ENCODE results near the gene ACY1.
A peak's percentile ranks its signal among the peaks of the same experiment; 100 is the strongest.

ACY1 gene

DNA sequence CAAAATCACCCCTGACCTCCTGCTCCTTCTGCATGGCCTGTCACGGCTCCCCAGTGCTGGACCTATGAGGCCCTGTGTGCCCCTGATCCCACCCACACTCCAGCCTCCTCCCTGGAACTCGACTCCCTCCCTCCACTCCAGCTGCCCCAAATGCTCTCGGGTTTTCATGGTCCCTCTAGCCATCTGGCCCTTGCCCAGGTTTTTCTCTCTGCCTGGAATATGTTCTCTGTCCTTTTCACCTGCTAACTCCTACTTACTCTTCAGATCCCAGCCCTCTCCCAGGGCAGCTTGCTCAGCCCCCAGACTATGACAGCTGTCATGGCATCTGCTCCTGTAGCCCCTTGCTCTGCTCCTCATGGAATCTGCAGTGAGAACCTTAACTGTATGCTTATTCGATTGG, 42.7 kb downstream of the ACY1 start:
- ChIA-PET POLR2A (no interaction called here), CTCF (no interaction called here)
- Histone ChIP-seq H3K27ac (ENCODE audit: extremely low read depth, low read depth, low read length) (no peak overlapping the region), H3K36me3 (ENCODE audit: control insufficient read depth in 2 of 2, insufficient read depth in 1 of 2, low read length in 2 of 2) (no peaks in the 10 kb centered on the region), H3K4me3 (ENCODE audit: low read depth, low read length) (no peak overlapping the region), H3K4me1 (ENCODE audit: control insufficient read depth, insufficient read depth, low read length) (peaks cover 5% of the 10 kb centered on the region), H3K9me3 (ENCODE audit: control insufficient read depth, insufficient read depth, low read depth, low read length) (no peaks in the 10 kb centered on the region)
- 0 out of 2 replicates have a peak, but pooled peaks have one; percentile 19 for TF ChIP-seq ZFHX2 (tag by site-specific recombination; conservative IDR thresholded peaks at IDR 0.05)
- TF ChIP-seq ZNF292 (tag by site-specific recombination; IDR thresholded peaks at IDR 0.05; ENCODE audit: borderline replicate concordance, low read depth) = no peak

DNA sequence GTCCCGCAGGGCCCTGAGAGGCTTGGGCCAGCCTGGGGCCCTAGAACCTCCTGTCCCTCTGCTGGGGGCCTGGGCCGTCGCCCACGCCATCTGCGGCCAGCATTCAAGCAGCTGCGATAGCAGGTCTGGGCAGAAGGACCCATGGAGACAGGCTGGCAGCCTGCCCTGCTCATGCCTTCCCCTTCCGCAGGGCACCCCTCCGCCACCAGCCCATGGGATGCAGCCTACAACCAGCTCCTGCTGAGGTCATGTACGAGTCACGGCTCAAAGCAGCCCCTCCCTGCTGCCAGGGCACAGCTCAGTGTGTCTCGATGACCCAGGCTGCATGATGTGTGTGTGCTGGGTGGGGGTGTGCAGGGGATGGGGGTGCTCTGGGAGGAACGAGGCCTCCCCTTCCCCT, 45.2 kb downstream of the ACY1 start:
- Histone ChIP-seq H3K4me3 (ENCODE audit: low read depth, low read length) (no peak overlapping the region), H3K36me3 (ENCODE audit: control insufficient read depth in 2 of 2, insufficient read depth in 1 of 2, low read length in 2 of 2) (no peaks in the 10 kb centered on the region), H3K9me3 (ENCODE audit: control insufficient read depth, insufficient read depth, low read depth, low read length) (no peaks in the 10 kb centered on the region), H3K27ac (ENCODE audit: extremely low read depth, low read depth, low read length) (no peak overlapping the region), H3K4me1 (ENCODE audit: control insufficient read depth, insufficient read depth, low read length) (no peaks in the 10 kb centered on the region)
- TF ChIP-seq SETDB1 (IDR thresholded peaks at IDR 0.05; ENCODE audit: insufficient read length, low read length) (no peak), ZIC2 (tag by site-specific recombination; IDR thresholded peaks at IDR 0.05) (peak; percentile 26; the same call in 1 of the 2 replicates)
- CTCF ChIA-PET = interaction anchor here (0.6 kb wide), 2 partner anchors 54 to 90 kb away, joined by 3 to 4 read pairs; no protein-coding TSS in a partner anchor
- POLR2A ChIA-PET = no interaction called here

DNA sequence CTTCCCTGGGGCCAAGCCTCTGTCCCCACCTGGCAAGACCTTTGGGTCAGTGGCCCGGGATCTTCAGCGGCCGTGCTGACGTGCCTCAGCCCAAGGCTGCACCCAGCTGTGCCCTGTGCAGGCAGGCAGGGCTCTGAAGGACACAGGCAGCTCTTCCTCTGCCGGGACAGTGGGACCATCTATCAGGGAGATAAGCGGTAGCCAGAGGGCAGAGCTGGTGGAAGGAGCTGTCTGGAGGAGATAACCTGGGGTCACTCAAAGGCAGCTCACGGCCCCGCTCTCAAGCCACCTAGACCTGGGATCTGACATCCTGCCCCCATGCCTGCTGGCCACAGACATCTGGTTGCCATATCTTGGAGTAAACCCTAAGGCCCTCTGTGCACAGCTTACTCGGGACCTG, 45.7 kb downstream of the ACY1 start:
- no peaks in the 10 kb centered on the region for H3K4me1 ChIP-seq (ENCODE audit: control insufficient read depth, insufficient read depth, low read length)
- H3K9me3 ChIP-seq (ENCODE audit: control insufficient read depth, insufficient read depth, low read depth, low read length) = no peaks in the 10 kb centered on the region
- H3K4me3 ChIP-seq (ENCODE audit: low read depth, low read length) = no peak overlapping the region
- POLR2A ChIA-PET = interaction anchor here (0.6 kb wide), 1 partner anchor 437 kb away, joined by 4 read pairs; no protein-coding TSS in a partner anchor
- H3K27ac ChIP-seq (ENCODE audit: extremely low read depth, low read depth, low read length) = no peak overlapping the region
- CTCF ChIA-PET = interaction anchor here (0.6 kb wide), 2 partner anchors 55 to 90 kb away, joined by 3 to 4 read pairs; no protein-coding TSS in a partner anchor
- TF ChIP-seq MEIS1 (CRISPR knock-in tag; IDR thresholded peaks at IDR 0.05; ENCODE audit: borderline replicate concordance) = no peak
- no peak for TF ChIP-seq ZNF391 (tag by site-specific recombination; IDR thresholded peaks at IDR 0.05; ENCODE audit: borderline replicate concordance, low read depth)
- no peak for TF ChIP-seq ZNF10 (tag by site-specific recombination; IDR thresholded peaks at IDR 0.05)
- no peak for TF ChIP-seq ZEB2 (tag by site-specific recombination; IDR thresholded peaks at IDR 0.05)
- no peak for TF ChIP-seq ZNF501 (tag by site-specific recombination; IDR thresholded peaks at IDR 0.05)
- TF ChIP-seq ZNF76 (tag by site-specific recombination; IDR thresholded peaks at IDR 0.05; ENCODE audit: borderline replicate concordance, low read depth) = no peak
- TF ChIP-seq, protein P1, sequence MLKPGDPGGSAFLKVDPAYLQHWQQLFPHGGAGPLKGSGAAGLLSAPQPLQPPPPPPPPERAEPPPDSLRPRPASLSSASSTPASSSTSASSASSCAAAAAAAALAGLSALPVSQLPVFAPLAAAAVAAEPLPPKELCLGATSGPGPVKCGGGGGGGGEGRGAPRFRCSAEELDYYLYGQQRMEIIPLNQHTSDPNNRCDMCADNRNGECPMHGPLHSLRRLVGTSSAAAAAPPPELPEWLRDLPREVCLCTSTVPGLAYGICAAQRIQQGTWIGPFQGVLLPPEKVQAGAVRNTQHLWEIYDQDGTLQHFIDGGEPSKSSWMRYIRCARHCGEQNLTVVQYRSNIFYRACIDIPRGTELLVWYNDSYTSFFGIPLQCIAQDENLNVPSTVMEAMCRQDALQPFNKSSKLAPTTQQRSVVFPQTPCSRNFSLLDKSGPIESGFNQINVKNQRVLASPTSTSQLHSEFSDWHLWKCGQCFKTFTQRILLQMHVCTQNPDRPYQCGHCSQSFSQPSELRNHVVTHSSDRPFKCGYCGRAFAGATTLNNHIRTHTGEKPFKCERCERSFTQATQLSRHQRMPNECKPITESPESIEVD (tag by site-specific recombination; IDR thresholded peaks at IDR 0.05) = no peak
- TF ChIP-seq, protein P2, sequence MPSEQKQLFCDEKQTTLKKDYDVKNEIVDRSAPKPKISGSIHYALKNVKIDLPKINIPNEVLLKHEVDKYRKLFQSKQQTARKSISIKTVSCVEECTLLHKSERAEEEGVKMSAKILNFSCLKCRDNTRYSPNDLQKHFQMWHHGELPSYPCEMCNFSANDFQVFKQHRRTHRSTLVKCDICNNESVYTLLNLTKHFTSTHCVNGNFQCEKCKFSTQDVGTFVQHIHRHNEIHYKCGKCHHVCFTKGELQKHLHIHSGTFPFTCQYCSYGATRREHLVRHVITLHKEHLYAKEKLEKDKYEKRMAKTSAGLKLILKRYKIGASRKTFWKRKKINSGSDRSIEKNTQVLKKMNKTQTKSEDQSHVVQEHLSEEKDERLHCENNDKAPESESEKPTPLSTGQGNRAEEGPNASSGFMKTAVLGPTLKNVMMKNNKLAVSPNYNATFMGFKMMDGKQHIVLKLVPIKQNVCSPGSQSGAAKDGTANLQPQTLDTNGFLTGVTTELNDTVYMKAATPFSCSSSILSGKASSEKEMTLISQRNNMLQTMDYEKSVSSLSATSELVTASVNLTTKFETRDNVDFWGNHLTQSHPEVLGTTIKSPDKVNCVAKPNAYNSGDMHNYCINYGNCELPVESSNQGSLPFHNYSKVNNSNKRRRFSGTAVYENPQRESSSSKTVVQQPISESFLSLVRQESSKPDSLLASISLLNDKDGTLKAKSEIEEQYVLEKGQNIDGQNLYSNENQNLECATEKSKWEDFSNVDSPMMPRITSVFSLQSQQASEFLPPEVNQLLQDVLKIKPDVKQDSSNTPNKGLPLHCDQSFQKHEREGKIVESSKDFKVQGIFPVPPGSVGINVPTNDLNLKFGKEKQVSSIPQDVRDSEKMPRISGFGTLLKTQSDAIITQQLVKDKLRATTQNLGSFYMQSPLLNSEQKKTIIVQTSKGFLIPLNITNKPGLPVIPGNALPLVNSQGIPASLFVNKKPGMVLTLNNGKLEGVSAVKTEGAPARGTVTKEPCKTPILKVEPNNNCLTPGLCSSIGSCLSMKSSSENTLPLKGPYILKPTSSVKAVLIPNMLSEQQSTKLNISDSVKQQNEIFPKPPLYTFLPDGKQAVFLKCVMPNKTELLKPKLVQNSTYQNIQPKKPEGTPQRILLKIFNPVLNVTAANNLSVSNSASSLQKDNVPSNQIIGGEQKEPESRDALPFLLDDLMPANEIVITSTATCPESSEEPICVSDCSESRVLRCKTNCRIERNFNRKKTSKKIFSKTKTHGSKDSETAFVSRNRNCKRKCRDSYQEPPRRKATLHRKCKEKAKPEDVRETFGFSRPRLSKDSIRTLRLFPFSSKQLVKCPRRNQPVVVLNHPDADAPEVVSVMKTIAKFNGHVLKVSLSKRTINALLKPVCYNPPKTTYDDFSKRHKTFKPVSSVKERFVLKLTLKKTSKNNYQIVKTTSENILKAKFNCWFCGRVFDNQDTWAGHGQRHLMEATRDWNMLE (tag by site-specific recombination; conservative IDR thresholded peaks at IDR 0.05; ENCODE audit: low read depth) = no peak
- H3K36me3 ChIP-seq (ENCODE audit: control insufficient read depth in 2 of 2, insufficient read depth in 1 of 2, low read length in 2 of 2) = no peaks in the 10 kb centered on the region

Data from HEK293 (cell line).